HG03139 (cell line): Measurements from ENCODE around the gene ANKRD31.
A peak's percentile ranks its signal among the peaks of the same experiment; 100 is the strongest.
"Not testable (repeated sequence)": the region's sequence is repeated elsewhere in the genome, so short reads cannot be mapped to it uniquely, and the experiment has no call there.

ENCODE experiments used
- ATAC-seq: cut with Tn5 transposase; IDR thresholded peaks from one replicate; pipeline ENCODE4 v1.9.1; 2021; ENCODE audit not compliant: unreplicated experiment

The ANKRD31 gene

GRCh38 chr5:75236322-75237316 lies at the start of gene ANKRD31:
Gene ANKRD31 (minus strand): TSS chr5:75236878. CDS start chr5:75236686, 192 bp downstream.
- peak; percentile 98 for ATAC-seq

DNA sequence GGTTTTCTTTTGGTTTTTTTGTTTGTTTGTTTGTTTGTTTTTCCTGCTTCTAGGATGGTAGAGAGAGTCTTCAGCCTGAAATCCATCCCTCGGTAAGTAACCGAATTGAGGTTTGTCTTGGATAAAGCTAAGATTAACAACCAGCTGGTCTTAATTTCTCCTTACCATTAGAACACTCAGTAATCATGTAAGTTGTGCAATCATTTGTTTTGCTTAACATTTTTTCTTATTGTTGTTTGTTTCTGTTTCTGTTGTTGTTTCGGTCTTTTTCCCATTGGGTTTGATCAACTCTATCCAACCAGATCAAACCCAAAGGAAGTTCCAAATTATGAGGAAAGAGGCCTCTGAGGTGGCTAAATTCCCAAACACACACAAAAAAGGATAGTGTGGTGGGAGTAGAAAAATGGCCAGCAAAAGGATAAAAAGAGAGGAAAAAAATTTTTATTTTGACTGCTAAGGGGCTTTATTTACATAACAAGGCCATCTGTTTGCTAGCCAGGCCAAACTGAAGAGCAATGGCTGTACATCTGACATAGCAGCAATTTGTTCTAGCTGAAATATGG lies 49.6 kb upstream of the ANKRD31 start:
- ATAC-seq = no peak

- ATAC-seq = no peak
Observed at GRCh38 chr5:75282581-75282980, 45.9 kb upstream of the ANKRD31 start.

DNA sequence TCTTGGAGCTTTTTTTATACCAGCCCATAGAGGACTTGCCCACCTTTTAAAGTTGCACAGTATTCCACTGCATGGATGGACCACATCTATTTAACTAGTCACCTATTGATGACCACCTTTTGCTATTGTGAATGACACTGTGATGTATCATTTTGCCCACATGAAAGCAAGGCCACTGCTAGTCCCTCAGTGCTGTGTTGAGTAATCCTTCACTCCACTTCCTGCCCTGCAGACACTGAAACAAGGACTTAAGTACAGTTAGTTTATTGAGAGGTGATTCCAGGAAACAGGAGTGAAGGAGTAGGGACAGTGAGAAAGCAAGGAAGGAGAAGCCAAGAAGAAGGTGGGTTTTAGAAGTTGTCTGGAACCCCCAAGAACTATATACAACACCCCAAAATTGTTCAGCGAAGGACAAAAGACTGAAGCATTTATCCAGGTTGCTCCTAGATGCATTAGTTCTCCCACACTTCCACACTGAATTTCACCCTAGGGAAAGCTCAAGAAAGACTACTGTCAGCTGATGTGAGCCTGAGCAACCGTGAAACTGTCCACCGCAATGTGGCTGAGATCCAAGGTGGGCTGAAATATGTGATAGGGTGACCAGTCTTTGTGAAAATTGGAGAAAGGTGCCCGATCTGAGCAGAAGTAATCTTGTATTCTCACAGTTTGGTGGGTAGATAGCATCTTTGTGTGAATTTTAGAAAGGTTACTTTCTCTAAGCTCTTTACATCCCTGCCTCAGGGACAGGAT lies 45.2 kb upstream of the ANKRD31 start:
- ATAC-seq = no peak

DNA sequence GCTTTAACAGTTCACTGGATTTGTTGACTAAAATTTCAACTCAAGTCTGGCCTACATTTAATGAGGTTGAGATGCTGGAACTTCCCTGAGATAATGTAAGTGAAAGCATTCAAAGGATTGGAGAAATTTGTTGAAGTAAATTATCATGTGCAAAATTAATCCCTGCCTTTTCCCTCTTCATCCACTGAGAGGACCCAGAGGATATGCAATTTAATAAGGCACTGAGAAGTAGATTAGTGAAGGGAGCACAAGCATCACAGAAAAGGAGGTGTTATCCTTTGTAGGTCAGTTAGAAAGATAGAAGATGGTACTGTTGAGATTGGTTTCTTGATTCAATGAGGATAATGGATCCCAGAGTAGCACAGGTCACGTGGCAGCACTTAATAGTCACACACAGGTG lies 42.6 kb upstream of the ANKRD31 start:
- no peak for ATAC-seq

- no peak for ATAC-seq
Observed at GRCh38 chr5:75277463-75277862, 40.8 kb upstream of the ANKRD31 start.

- ATAC-seq = no peak
Observed at GRCh38 chr5:75275756-75276155, 39.1 kb upstream of the ANKRD31 start.

DNA sequence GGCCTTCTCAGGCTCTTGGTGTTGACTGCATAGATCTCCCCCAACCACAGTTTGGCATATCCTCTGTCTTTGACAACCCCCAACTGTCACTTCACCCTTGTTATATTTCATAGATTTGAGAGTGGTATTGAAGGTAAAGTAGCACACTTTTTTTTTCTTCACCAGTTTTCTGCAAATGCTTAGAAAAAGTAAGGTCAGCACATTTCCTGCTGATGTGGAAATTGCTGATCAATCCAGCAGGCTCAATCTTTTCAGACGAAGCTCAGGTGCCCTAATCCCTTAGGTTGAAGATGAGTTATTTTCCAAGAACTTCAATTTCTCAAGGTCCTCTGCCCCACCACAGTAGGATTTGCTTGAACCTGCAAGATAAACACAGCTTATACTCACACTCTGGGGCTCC lies 38.5 kb upstream of the ANKRD31 start:
- no peak for ATAC-seq

DNA sequence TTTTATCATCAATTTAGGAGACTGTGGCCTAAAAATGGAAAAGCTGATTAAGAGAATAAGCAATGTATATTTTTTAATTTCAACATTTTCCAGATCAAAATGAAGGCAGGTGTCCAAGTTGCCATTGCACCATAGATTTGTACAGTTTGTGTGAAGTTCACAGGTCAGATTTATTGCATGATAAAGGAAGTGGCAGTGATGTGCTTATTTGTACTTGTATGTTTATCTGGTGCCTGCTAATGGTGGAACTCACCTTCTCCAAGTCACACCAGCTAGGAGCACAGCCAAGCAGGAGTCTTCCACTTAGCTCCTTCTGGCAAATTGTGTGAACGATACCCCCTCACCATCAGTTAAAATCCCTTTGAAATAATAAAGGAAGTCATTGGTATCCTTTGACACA lies 37.8 kb upstream of the ANKRD31 start:
- ATAC-seq = no peak

DNA sequence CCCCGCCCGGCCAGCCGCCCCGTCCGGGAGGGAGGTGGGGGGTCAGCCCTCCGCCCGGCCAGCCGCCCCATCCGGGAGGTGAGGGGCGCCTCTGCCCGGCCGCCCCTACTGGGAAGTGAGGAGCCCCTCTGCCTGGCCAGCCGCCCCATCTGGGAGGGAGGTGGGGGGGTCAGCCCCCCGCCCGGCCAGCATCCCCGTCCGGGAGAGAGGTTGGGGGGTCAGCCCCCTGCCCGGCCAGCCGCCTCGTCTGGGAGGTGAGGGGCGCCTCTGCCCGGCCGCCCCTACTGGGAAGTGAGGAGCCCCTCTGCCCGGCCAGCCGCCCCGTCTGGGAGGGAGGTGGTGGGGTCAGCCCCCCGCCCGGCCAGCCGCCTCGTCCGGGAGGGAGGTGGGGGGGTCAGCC lies 33.9 kb upstream of the ANKRD31 start:
- not testable (repeated sequence) for ATAC-seq

DNA sequence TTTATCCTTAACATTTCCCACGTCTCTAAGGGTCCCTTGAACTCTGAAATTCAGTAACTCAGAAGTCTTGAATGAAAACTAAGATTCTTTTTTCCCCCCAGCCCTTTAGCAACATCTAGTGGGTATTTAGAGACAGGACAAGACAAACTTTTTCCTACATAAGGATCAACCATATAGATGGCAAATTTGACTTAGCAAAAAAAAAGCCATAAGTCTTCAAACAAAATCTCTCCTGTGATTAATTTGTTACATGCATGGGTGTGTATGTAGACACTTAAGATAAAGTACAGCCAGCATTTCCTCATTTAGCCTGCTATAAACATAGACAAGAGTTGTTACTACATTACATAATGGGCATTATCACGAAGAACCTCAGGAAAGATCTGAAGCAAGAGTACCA lies 29.1 kb upstream of the ANKRD31 start:
- ATAC-seq = no peak

GRCh38 chr5:75262271-75262670 lies 25.6 kb upstream of the ANKRD31 start:
- ATAC-seq = no peak

- ATAC-seq = no peak
Observed at GRCh38 chr5:75260708-75261107, 24.0 kb upstream of the ANKRD31 start.

GRCh38 chr5:75250452-75250851 lies 13.8 kb upstream of the ANKRD31 start:
- ATAC-seq = not testable (repeated sequence)

GRCh38 chr5:75245023-75245422 lies 8.3 kb upstream of the ANKRD31 start:
- ATAC-seq = no peak

DNA sequence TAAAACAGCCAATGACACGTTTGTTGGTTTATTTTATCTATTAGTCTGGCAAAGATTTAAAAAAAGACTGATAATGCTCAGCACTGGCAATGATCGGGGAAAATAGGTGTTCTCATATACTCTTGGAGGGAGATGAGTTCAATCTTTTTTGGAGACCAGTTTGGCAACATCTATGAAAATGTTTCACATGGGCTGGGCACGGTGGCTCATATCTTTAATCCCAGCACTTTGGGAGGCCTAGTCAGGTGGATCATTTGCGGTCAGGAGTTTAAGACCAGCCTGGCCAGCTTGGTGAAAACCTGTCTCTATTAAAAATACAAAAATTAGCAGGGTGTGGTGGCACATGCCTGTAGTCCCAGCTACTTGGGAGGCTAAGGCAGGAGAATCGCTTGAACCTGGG lies 6.8 kb upstream of the ANKRD31 start:
- no peak for ATAC-seq

- no peak for ATAC-seq
Observed at GRCh38 chr5:75243100-75243499, 6.4 kb upstream of the ANKRD31 start.

DNA sequence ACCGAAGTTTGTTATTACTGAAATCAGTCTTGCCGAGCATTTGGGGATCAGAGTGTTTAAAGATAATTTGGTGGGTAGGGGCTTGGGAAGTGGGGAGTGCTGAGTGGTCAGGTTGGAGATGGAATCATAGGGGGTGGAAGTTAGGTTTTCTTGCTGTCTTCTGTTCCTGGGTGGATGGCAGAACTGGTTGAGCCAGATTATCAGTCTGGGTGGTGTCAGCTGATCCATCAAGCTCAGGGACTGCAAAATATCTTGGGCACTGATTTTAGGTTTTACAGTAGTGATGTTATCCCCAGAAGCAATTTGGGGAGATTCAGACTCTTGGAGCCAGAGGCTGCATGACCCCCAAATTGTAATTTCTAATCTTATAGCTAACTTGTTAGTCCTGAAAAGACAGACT lies 5.4 kb upstream of the ANKRD31 start:
- ATAC-seq = no peak

GRCh38 chr5:75239681-75240080 lies 3.0 kb upstream of the ANKRD31 start:
- no peak for ATAC-seq

- ATAC-seq = no peak
Observed at GRCh38 chr5:75235711-75236110, 967 bp downstream of the ANKRD31 start.

- no peak for ATAC-seq
Observed at GRCh38 chr5:75234251-75234650, 2.4 kb downstream of the ANKRD31 start.

DNA sequence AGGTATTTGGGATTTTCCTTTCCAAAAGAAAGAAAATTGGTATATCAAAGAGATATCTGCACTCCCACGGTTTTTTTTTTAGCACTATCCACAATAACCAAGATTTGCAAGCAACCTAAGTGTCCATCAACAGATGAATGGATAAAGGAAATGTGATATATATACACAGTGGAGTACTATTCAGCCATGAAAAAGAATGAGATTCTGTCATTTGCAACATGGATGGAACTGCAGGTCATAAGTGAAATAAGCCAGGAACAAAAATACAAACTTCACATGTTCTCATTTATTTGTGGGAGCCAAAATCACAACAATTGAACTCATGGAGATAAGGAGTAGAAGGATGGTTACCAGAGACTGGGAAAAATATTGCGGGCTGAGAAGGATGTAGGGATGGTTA lies 9.8 kb downstream of the ANKRD31 start:
- no peak for ATAC-seq
